ENCODE measurements around the gene PRICKLE2.
A peak's percentile ranks its signal among the peaks of the same experiment; 100 is the strongest.

PRICKLE2 gene

DNA sequence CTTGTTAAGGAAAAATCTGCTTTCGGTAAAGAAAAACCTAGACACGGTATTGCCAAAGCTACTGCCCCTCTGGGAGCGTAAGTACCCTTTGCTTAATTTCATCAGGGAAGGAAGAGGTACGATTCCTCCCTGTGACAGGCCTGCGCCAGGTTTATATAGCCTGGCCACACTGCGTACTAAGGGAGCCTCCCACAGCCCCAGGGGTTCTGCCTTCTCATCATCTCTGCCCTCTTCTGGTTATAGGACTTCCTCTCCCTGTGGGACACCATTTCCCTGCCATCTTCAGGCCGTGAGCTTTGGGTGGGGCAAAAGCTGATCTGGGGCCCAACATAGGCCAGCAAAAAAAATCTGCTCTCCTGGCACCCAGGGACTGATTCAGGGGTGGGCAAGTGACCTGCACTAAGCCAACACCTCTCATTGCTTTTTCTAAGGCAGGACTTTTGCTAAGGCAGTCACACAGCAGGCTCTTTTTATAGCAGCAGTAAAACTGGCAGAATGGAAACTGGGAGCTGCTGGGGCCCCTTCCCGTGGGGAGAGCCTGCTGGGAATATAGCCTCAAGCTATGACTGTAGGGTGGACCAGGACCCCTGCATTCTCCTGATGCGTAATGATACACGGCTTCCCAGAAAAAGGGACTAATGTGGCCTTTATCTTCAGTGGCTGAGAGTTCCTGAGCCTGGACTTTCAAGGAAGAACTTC lies 76.2 kb downstream of the PRICKLE2 start:
- Histone ChIP-seq H3K4me3 (ENCODE audit: low read depth, low read length) (no peak overlapping the region), H3K27ac (ENCODE audit: extremely low read depth, low read depth, low read length) (no peak overlapping the region), H3K36me3 (ENCODE audit: control insufficient read depth in 2 of 2, insufficient read depth in 1 of 2, low read length in 2 of 2) (peaks cover 0 to 27% of the 10 kb centered on the region in 2 experiments; a peak in 1 of 3 replicates), H3K4me1 (ENCODE audit: control insufficient read depth, insufficient read depth, low read length) (peaks cover 7% of the 10 kb centered on the region), H3K9me3 (ENCODE audit: control insufficient read depth, insufficient read depth, low read depth, low read length) (no peaks in the 10 kb centered on the region)
- ChIA-PET CTCF (interaction anchor here (0.6 to 0.7 kb wide), 3 partner anchors 13 to 214 kb away, joined by 3 read pairs; no protein-coding TSS in a partner anchor), POLR2A (no interaction called here)
- TF ChIP-seq ZNF664 (tag by site-specific recombination; IDR thresholded peaks at IDR 0.05) (no peak), ZNF391 (tag by site-specific recombination; IDR thresholded peaks at IDR 0.05; ENCODE audit: borderline replicate concordance, low read depth) (no peak), GLIS2 (tag by site-specific recombination; IDR thresholded peaks at IDR 0.05) (0 out of 2 replicates have a peak, but pooled peaks have one; percentile 29), ZNF785 (tag by site-specific recombination; IDR thresholded peaks at IDR 0.05) (no peak), ZNF48 (tag by site-specific recombination; IDR thresholded peaks at IDR 0.05) (no peak), HOXA7 (CRISPR knock-in tag; IDR thresholded peaks at IDR 0.05; ENCODE audit: borderline replicate concordance) (no peak), ZNF24 (tag by site-specific recombination; IDR thresholded peaks at IDR 0.05) (no peak), ZNF248 (tag by site-specific recombination; IDR thresholded peaks at IDR 0.05) (no peak), ZBTB48 (tag by site-specific recombination; IDR thresholded peaks at IDR 0.05) (0 out of 2 replicates have a peak, but pooled peaks have one; percentile 50), ZNF549 (tag by site-specific recombination; IDR thresholded peaks at IDR 0.05) (no peak), ZNF404 (tag by site-specific recombination; IDR thresholded peaks at IDR 0.05) (no peak), ZBTB8A (tag by site-specific recombination; IDR thresholded peaks at IDR 0.05) (peak; percentile 33), ZNF561 (tag by site-specific recombination; IDR thresholded peaks at IDR 0.05; ENCODE audit: borderline replicate concordance) (peak; percentile 43; the same call in 1 of the 2 replicates), WT1 (tag by site-specific recombination; IDR thresholded peaks at IDR 0.05) (0 out of 2 replicates have a peak, but pooled peaks have one; percentile 10), GLIS1 (tag by site-specific recombination; IDR thresholded peaks at IDR 0.05) (peak; percentile 78), SP7 (tag by site-specific recombination; IDR thresholded peaks at IDR 0.05) (peak; percentile 37), ZNF146 (tag by site-specific recombination; IDR thresholded peaks at IDR 0.05) (no peak), ZSCAN30 (tag by site-specific recombination; IDR thresholded peaks at IDR 0.05) (peak; percentile 18; the same call in 1 of the 2 replicates), OSR2 (tag by site-specific recombination; IDR thresholded peaks at IDR 0.05) (peak; percentile 49), ZNF223 (tag by site-specific recombination; IDR thresholded peaks at IDR 0.05) (no peak), FEZF1 (tag by site-specific recombination; IDR thresholded peaks at IDR 0.05) (peak; percentile 81), ZNF843 (tag by site-specific recombination; IDR thresholded peaks at IDR 0.05) (no peak), ZNF677 (tag by site-specific recombination; IDR thresholded peaks at IDR 0.05) (no peak), ZNF133 (tag by site-specific recombination; IDR thresholded peaks at IDR 0.05) (no peak), PRDM1 (tag by site-specific recombination; IDR thresholded peaks at IDR 0.05) (no peak), RBAK (tag by site-specific recombination; IDR thresholded peaks at IDR 0.05) (no peak), ZBTB20 (tag by site-specific recombination; IDR thresholded peaks at IDR 0.05) (peak; percentile 41), SP3 (tag by site-specific recombination; IDR thresholded peaks at IDR 0.05) (no peak), ZNF423 (tag by site-specific recombination; IDR thresholded peaks at IDR 0.05) (peak; percentile 97), EGR2 (tag by site-specific recombination; IDR thresholded peaks at IDR 0.05; ENCODE audit: low read depth) (no peak)
- TF ChIP-seq, protein P1, sequence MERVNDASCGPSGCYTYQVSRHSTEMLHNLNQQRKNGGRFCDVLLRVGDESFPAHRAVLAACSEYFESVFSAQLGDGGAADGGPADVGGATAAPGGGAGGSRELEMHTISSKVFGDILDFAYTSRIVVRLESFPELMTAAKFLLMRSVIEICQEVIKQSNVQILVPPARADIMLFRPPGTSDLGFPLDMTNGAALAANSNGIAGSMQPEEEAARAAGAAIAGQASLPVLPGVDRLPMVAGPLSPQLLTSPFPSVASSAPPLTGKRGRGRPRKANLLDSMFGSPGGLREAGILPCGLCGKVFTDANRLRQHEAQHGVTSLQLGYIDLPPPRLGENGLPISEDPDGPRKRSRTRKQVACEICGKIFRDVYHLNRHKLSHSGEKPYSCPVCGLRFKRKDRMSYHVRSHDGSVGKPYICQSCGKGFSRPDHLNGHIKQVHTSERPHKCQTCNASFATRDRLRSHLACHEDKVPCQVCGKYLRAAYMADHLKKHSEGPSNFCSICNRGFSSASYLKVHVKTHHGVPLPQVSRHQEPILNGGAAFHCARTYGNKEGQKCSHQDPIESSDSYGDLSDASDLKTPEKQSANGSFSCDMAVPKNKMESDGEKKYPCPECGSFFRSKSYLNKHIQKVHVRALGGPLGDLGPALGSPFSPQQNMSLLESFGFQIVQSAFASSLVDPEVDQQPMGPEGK (tag by site-specific recombination; IDR thresholded peaks at IDR 0.05), result 0 out of 2 replicates have a peak, but pooled peaks have one; percentile 6
- TF ChIP-seq, protein P2, sequence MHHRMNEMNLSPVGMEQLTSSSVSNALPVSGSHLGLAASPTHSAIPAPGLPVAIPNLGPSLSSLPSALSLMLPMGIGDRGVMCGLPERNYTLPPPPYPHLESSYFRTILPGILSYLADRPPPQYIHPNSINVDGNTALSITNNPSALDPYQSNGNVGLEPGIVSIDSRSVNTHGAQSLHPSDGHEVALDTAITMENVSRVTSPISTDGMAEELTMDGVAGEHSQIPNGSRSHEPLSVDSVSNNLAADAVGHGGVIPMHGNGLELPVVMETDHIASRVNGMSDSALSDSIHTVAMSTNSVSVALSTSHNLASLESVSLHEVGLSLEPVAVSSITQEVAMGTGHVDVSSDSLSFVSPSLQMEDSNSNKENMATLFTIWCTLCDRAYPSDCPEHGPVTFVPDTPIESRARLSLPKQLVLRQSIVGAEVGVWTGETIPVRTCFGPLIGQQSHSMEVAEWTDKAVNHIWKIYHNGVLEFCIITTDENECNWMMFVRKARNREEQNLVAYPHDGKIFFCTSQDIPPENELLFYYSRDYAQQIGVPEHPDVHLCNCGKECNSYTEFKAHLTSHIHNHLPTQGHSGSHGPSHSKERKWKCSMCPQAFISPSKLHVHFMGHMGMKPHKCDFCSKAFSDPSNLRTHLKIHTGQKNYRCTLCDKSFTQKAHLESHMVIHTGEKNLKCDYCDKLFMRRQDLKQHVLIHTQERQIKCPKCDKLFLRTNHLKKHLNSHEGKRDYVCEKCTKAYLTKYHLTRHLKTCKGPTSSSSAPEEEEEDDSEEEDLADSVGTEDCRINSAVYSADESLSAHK (tag by site-specific recombination; IDR thresholded peaks at IDR 0.05), result peak; percentile 29; the same call in 1 of the 2 replicates
- TF ChIP-seq, protein P3, sequence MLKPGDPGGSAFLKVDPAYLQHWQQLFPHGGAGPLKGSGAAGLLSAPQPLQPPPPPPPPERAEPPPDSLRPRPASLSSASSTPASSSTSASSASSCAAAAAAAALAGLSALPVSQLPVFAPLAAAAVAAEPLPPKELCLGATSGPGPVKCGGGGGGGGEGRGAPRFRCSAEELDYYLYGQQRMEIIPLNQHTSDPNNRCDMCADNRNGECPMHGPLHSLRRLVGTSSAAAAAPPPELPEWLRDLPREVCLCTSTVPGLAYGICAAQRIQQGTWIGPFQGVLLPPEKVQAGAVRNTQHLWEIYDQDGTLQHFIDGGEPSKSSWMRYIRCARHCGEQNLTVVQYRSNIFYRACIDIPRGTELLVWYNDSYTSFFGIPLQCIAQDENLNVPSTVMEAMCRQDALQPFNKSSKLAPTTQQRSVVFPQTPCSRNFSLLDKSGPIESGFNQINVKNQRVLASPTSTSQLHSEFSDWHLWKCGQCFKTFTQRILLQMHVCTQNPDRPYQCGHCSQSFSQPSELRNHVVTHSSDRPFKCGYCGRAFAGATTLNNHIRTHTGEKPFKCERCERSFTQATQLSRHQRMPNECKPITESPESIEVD (tag by site-specific recombination; IDR thresholded peaks at IDR 0.05), result peak; percentile 71
- TF ChIP-seq, protein P4, sequence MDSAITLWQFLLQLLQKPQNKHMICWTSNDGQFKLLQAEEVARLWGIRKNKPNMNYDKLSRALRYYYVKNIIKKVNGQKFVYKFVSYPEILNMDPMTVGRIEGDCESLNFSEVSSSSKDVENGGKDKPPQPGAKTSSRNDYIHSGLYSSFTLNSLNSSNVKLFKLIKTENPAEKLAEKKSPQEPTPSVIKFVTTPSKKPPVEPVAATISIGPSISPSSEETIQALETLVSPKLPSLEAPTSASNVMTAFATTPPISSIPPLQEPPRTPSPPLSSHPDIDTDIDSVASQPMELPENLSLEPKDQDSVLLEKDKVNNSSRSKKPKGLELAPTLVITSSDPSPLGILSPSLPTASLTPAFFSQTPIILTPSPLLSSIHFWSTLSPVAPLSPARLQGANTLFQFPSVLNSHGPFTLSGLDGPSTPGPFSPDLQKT (IDR thresholded peaks at IDR 0.05; ENCODE audit: borderline replicate concordance, low read depth, low read length), result no peak

Data from HEK293 (cell line).